Testis (tissue), 3 donors: ENCODE data around the gene GADD45GIP1. TPM values are rescaled to one million over a fixed set of nuclear protein-coding genes. Genes with fewer than 3 reads are reported as not detected.

ENCODE experiments used
- DNase-seq: peaks from one replicate; pipeline ENCODE4 v3.0.0-alpha.2; 2019
- H3K27ac ChIP-seq, 2 donors: fragments of 200-600 bp; sonication (generic); one replicate each; pipeline ENCODE4 v1.5.1; 2019
- H3K27me3 ChIP-seq: fragments of 200-600 bp; sonication (generic); one replicate; pipeline ENCODE4 v1.5.1; 2019
- H3K36me3 ChIP-seq: fragments of 200-600 bp; sonication (generic); one replicate; pipeline ENCODE4 v1.5.1; 2017; ENCODE audit warnings: low read depth; ENCODE audit errors: missing control alignments
- H3K4me1 ChIP-seq: fragments of 200-600 bp; sonication (generic); one replicate; pipeline ENCODE4 v1.5.1; 2019
- H3K4me3 ChIP-seq, 2 donors: fragments of 200-600 bp; sonication (generic); one replicate each; pipeline ENCODE4 v1.5.1; 2017 to 2019
- H3K9me3 ChIP-seq: fragments of 200-600 bp; sonication (generic); one replicate; pipeline ENCODE4 v1.5.1; 2017
- POLR2A ChIP-seq: fragments of 450-650 bp; IDR thresholded peaks from one replicate; pipeline ENCODE4 v1.6.1; 2017; ENCODE audit warnings: antibody characterized with exemption, mild to moderate bottlenecking, moderate library complexity
- WGBS, 2 donors: methylation state at CpG; one replicate each; pipeline ENCODE4 v1.1.5; 2018; 5-methylcytosine and 5-hydroxymethylcytosine counted together
- intact Hi-C: fragments of 100-400 bp; cut with DNase I; formaldehyde crosslinking; loops from one replicate; pipeline ENCODE4 v1.15.1; 2023; ENCODE audit warnings: low total_unique reads
- polyA plus RNA-seq: library from polyadenylated mRNA; stranded (reverse); fragments of 350-450 nt; fragmentation: Illumina TruSeq; extraction: RNeasy Lipid Tissue Mini Kit (QIAGEN cat#74804); gene quantifications from one replicate; pipeline ENCODE4 v1.2.3, GENCODE V29; 2014; ENCODE audit warnings: low read depth, low replicate concordance; ENCODE audit not compliant: insufficient read depth
- total RNA-seq, 2 donors: library from RNA; depleted of rRNA; stranded (reverse); fragments of >200 nt; gene quantifications; one replicate each; pipeline ENCODE4 v1.2.3, GENCODE V29; 2016
- TF ChIP-seq, protein P1 (sequence below), 3 experiments: fragments of 450-650 bp in 2 of 3; fragments of 200-600 bp in 1 of 3; sonication (generic) in 1 of 3; IDR thresholded peaks; one replicate each; pipeline ENCODE4 v1.5.1; 2016 to 2019; ENCODE audit warnings: antibody characterized with exemption in 3 of 3, mild to moderate bottlenecking in 2 of 3, moderate library complexity in 1 of 3

GADD45GIP1 gene
- total and polyA plus RNA-seq, 3 donors from 2014 or later, result 21.6 to 39.8 (median 32.2) TPM

DNA sequence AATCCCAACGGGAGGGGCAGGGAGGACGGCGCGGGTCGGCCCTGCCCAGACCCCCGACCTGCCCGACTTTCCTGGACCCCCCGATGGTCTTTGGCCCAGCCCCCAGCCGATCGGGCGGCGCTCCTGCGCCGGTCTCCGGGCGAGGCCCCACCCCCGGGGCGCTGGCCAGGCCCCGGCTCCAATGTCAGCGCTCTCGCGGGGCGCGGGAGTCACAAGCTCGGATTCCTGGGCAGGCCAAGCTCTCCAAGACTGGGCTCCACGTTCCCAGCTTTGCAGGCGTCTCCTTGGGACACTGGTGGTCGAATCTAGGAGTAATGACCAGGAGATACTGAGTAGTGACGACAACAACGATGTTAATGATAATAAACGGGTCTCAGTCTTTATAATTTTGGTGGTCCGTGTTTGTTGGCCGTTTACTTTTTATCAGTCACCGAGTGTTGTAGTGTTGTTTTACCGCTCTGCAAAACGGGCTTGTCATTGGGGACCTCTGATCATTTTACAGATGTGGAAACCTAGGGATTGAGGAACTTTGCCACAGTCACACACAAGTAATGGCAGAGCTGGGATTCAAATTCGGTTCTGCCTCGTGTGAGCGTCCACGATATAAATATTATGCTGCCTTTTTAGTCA is 10.8 kb downstream of the GADD45GIP1 start:
- WGBS, 2 donors, result 1% methylated on average over 17 to 40 of the region's 40 CpGs
- TF ChIP-seq POLR2A, result no peak
- H3K4me3 ChIP-seq, result peak overlapping the region; percentile 98
- H3K36me3 ChIP-seq, result no peaks in the 10 kb centered on the region
- peaks cover 7% of the 10 kb centered on the region for H3K4me1 ChIP-seq
- peak overlapping the region; percentile 94 to 95 for H3K27ac ChIP-seq
- H3K27me3 ChIP-seq, result no peaks in the 10 kb centered on the region
- no peaks in the 10 kb centered on the region for H3K9me3 ChIP-seq
- peak; percentile 68 for DNase-seq
- intact Hi-C loops, result no loop called here

DNA sequence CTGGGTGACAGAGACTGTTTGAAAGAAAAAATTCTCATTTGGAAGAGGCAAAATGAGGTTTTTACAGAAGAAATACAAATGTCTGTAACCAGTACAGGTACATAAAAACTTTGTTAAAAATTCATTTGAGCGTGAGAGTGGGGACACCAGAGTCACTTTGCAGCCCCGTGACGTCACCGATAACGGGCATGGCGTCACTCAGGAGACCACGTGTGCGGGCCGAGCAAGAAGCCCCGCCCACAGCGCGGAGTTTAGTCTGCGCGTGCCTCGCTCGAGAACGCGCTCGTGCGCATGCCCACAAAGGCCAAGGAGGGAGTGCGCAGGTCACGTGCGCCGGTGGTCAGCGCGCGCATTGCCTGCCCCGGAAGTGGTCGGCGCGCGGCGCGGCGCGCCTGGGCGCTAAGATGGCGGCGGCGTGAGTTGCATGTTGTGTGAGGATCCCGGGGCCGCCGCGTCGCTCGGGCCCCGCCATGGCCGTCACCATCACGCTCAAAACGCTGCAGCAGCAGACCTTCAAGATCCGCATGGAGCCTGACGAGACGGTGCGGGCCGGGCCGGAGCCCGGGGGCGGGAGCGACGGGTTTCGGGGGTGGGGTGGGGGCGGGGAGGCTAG is 11.4 kb downstream of the GADD45GIP1 start, which contains the start of gene RAD23A:
TSS of gene RAD23A (plus strand) at position 384 of the 613 bp plus-strand sequence. CDS start at position 471, 87 bp downstream.
- intact Hi-C loops, result no loop called here
- WGBS, 2 donors, result 1 to 22% methylated on average over 1 to 53 of the region's 62 CpGs

DNA sequence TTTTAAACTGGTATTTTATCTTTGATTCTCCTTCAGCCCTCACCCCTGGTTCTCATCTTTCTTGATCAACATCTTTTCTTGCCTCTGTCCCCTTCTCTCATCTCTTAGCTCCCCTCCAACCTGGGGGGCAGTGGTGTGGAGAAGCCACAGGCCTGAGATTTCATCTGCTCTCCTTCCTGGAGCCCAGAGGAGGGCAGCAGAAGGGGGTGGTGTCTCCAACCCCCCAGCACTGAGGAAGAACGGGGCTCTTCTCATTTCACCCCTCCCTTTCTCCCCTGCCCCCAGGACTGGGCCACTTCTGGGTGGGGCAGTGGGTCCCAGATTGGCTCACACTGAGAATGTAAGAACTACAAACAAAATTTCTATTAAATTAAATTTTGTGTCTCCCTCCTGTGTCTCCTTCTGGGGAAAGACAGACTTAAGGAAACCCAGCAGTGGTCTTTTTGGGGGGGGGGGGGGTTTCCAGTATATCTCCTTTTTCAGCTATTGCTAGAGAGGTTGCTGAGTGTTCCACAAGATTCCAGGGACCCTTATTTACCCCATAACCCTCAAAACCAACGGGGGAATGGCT is 12.8 kb downstream of the GADD45GIP1 start:
- no peak for DNase-seq
- intact Hi-C loops, result no loop called here
- Histone ChIP-seq H3K36me3 (no peaks in the 10 kb centered on the region), H3K27ac (peak overlapping the region; percentile 94 to 95), H3K9me3 (no peaks in the 10 kb centered on the region), H3K4me1 (peaks cover 19% of the 10 kb centered on the region), H3K4me3 (no peak overlapping the region), H3K27me3 (no peaks in the 10 kb centered on the region)
- TF ChIP-seq POLR2A, result no peak
- TF ChIP-seq, protein P1, sequence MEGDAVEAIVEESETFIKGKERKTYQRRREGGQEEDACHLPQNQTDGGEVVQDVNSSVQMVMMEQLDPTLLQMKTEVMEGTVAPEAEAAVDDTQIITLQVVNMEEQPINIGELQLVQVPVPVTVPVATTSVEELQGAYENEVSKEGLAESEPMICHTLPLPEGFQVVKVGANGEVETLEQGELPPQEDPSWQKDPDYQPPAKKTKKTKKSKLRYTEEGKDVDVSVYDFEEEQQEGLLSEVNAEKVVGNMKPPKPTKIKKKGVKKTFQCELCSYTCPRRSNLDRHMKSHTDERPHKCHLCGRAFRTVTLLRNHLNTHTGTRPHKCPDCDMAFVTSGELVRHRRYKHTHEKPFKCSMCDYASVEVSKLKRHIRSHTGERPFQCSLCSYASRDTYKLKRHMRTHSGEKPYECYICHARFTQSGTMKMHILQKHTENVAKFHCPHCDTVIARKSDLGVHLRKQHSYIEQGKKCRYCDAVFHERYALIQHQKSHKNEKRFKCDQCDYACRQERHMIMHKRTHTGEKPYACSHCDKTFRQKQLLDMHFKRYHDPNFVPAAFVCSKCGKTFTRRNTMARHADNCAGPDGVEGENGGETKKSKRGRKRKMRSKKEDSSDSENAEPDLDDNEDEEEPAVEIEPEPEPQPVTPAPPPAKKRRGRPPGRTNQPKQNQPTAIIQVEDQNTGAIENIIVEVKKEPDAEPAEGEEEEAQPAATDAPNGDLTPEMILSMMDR (IDR thresholded peaks at IDR 0.05), result no peak
- 70 to 75% methylated on average over 2 of the region's 2 CpGs for WGBS, 2 donors

More for the DNA sequence above, 11.4 kb downstream of the GADD45GIP1 start, which contains the start of gene RAD23A:
- TF ChIP-seq POLR2A, result no peak
- TF ChIP-seq, protein P1 (IDR thresholded peaks at IDR 0.05), result peak in 1 of 3 experiments; percentile 8
- no peaks in the 10 kb centered on the region for H3K36me3 ChIP-seq
- peak within 1 kb of the TSS; percentile 94 to 95 for H3K27ac ChIP-seq
- peaks cover 7% of the 10 kb centered on the region for H3K4me1 ChIP-seq
- H3K27me3 ChIP-seq, result no peaks in the 10 kb centered on the region
- DNase-seq, result peak; percentile 98
- H3K4me3 ChIP-seq, result peak within 1 kb of the TSS; percentile 98
- no peaks in the 10 kb centered on the region for H3K9me3 ChIP-seq

DNA sequence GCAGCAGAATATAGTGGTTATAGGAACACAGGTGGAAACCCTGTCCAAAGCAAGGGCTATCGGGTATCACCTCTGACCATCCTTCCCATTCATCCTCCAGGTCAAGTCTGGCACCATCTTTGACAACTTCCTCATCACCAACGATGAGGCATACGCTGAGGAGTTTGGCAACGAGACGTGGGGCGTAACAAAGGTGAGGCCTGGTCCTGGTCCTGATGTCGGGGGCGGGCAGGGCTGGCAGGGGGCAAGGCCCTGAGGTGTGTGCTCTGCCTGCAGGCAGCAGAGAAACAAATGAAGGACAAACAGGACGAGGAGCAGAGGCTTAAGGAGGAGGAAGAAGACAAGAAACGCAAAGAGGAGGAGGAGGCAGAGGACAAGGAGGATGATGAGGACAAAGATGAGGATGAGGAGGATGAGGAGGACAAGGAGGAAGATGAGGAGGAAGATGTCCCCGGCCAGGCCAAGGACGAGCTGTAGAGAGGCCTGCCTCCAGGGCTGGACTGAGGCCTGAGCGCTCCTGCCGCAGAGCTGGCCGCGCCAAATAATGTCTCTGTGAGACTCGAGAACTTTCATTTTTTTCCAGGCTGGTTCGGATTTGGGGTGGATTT is 13.5 kb downstream of the GADD45GIP1 start:
- H3K27me3 ChIP-seq, result no peaks in the 10 kb centered on the region
- H3K9me3 ChIP-seq, result no peaks in the 10 kb centered on the region
- WGBS, 2 donors, result 83 to 85% methylated on average over 18 of the region's 18 CpGs
- H3K4me1 ChIP-seq, result peaks cover 19% of the 10 kb centered on the region
- no peak for DNase-seq
- no peak overlapping the region for H3K27ac ChIP-seq
- no peak overlapping the region for H3K4me3 ChIP-seq
- TF ChIP-seq, protein P1 (IDR thresholded peaks at IDR 0.05), result no peak
- TF ChIP-seq POLR2A, result no peak
- intact Hi-C loops, result no loop called here
- no peaks in the 10 kb centered on the region for H3K36me3 ChIP-seq

DNA sequence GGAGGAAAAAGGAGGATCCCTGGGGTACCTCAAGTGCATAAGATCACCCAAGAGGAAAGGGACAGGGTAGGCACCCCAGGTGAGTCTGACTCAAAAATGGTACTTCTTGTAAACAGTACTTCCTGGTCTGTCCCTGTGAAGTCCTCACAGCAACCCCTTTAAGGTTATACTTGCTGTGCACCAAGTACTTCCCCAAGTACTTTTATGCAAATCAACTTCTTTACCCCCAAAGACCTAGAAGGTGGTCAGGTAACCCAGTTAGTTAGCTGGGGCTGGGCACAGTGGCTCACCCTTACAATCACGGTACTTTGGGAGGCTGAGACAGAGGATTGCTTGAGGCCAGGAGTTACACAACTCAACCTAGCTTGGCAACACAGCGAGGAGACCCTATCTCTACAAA is 16.1 kb downstream of the GADD45GIP1 start:
- TF ChIP-seq POLR2A, result no peak
- TF ChIP-seq, protein P1 (IDR thresholded peaks at IDR 0.05), result no peak
- H3K4me1 ChIP-seq, result peaks cover 21% of the 10 kb centered on the region
- no peak for DNase-seq
- H3K4me3 ChIP-seq, result no peak overlapping the region
- H3K36me3 ChIP-seq, result no peaks in the 10 kb centered on the region
- 87 to 89% methylated on average over 2 of the region's 2 CpGs for WGBS, 2 donors
- H3K9me3 ChIP-seq, result no peaks in the 10 kb centered on the region
- intact Hi-C loops, result no loop called here
- H3K27me3 ChIP-seq, result no peaks in the 10 kb centered on the region
- no peak overlapping the region for H3K27ac ChIP-seq
